ENCODE measurements around the gene SLC25A40.

GRCh38 chr7:87886875-87887274 is 10.7 kb upstream of the SLC25A40 start:
- TF ChIP-seq POLR2A (IDR thresholded peaks at IDR 0.05) (no peak), CTCF (IDR thresholded peaks at IDR 0.05) (no peak), EP300 (IDR thresholded peaks at IDR 0.05) (no peak)
